Bone marrow (tissue), 2 donors: Measurements from ENCODE around the gene ABCC5.
"Not testable (repeated sequence)": the region's sequence is repeated elsewhere in the genome, so short reads cannot be mapped to it uniquely, and the experiment has no call there.

Experiments
- DNase-seq, 2 donors: peaks; one replicate each; lab custom pipeline; 2025; lab: John Stamatoyannopoulos, UW

The ABCC5 gene

DNA sequence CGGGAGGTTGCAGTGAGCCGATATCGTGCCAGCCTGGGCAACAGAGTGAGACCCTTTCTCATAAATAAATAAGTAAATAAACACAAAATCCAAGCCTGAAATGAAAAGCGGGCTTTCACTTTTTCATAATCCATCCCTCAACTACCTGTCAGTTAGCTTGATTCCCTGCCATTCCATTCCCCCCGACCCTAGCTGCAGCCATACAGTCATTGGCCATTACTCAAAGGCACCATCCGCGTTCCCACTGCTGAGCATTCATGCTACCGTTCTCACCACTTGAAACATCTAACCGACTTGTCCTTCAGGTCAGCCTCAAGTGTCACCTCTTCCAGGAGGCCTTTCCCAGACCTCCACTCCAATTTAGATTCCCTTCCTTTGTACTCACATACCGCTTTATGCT, 131.9 kb downstream of the ABCC5 start:
- no peak for DNase-seq

DNA sequence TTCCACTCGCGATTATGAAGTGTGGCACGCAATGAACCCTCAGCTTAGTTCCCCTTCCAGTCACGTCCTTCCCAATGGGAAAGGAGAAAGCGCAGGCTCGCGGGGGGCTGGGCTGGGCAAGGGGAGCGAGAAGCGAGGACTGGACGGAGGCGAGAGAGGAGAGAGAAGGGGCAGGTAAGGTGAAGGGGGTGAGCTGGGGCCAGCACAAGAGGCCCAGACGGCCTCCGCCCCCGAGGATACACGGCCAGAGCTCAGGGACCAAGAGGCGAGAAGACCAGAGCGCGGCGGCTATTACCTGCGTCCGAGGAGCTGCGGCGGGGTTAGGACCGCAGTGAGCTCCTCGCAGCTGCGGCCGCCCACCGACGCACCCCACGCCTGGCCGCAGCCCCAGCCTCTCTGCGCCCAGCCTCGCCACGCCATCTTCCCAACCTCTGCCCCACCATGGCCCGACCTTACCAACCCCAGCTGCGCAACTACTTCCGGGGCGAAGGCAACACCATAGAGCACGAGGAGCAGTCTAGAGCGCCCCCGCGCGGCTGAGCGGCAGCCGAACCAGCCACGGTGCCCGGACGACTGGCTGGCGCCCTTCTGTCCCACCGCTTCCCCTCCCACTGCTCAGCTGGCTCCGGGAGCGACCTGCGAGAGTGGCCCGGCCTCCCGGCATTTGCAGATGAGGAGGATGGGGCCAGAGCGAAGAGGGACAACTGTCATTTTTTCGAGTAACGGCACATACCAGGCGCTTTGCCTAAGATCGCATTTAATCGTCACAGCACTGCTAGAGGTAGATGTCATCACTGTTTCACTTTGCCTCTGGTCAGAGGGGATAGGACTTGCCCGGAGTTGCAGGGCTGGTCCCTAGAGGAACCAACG, 133.0 kb downstream of the ABCC5 start, which contains the start of gene PARL:
TSS of gene PARL (minus strand) at position 454 of the 870 bp plus-strand sequence. CDS start at position 420, 34 bp downstream.
- peak; percentile 88 to 95 for DNase-seq

DNA sequence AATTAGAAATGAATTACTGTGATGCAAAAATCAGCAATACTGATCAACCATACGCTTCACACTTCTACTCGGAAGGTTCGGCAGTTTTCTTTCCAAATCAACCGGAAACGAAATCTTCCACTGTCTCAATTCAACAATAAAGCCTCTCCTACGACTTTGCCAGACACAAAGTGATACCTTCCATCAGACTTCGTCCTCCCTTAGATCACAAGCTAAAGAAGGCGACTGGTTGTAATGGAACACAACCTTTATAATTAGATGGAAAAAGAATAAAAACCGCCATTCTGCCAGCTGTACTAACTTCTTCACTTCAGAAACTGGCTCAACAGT, 133.6 kb downstream of the ABCC5 start:
- DNase-seq = no peak

DNA sequence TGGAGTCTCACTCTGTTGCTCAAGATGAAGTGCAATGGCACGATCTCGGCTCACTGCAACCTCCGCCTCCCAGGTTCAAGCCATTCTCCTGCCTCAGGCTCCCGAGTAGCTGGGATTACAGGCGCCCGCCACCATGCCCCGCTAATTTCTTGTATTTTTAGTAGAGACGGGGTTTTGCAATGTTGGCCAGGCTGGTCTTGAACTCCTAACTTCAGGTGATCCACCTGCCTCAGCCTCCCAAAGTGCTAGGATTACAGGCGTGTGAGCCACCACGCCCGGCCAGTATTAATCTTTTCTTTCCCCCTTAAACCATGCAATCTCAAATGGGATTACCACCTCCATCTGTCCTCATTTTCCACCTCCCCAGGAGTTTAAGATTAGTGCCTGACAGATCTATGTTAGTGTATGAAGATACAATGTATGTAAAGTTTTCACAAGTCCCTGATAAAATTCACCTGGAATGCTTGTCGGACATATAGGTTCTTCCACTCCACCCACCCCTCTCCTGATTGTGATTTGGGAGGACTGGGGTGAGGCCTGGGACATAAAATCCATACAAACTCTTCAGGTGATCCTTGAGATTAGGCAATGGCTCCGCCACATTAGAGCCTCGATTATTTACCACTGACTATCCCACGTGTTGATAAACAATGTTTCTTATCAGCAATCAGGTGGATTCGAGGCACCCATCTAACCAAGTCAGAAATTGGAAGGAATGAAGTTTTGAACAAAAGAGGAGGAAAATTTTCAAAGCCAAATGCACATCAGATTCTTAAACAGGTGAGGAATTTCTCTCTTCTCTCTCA, 134.2 kb downstream of the ABCC5 start:
- DNase-seq = no peak

DNA sequence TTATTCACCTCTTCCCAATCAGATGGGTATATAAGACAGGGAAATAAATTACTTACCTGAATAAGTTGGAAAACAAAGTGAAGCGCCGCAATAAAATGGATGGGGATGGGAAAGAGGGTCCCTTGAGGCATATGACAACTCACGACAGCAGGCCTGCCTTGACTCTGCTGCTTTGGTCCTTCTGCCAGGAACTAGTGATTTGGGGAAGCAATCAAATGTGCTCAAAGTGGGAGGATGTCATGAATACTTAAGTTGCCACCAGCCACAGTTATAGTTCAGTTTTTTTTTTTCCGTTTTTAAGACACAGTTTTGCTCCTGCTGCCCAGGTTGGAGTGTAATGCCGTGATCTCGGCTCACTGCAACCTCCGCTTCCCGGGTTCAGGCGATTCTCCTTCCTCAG, 137.6 kb downstream of the ABCC5 start:
- no peak for DNase-seq

DNA sequence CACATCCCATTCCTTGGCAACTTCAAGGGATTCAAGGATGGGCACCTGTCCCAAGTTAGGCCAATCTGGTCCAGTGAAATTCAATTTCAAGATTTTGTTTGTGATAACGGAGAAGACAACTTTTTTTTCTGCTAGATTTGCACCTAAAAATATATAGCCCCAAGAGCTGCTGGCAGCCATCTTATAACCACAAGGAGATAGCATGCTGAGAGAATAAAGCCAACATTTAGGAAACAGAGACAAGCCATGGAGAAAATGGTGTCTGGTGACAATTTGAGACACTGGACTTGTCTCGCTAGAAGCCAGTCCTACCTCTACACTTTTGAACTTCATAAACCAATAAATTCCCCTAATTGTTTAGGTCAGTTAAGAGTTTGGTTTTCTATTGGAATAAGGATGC, 138.4 kb downstream of the ABCC5 start:
- no peak for DNase-seq

DNA sequence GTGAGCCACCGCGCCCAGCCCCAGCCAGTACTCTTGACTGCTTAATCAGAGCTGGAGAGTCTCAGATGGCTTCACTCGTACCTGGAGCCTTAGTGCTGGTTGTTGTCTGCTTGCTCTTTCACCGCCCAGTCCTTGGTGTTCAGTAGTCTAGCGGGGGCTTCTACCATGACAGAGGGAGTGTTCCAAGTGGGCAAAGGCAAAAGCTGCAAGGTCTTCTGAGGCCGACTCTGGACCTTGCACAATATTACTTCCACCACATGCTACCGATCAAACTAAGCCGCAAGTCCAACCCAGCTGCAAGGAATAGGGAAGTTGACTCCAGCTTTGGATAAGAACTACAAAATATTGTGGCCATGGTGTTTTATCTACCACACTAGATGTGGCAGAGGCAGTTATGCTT, 139.6 kb downstream of the ABCC5 start:
- DNase-seq = peak in 1 of 2 donors; percentile 89

DNA sequence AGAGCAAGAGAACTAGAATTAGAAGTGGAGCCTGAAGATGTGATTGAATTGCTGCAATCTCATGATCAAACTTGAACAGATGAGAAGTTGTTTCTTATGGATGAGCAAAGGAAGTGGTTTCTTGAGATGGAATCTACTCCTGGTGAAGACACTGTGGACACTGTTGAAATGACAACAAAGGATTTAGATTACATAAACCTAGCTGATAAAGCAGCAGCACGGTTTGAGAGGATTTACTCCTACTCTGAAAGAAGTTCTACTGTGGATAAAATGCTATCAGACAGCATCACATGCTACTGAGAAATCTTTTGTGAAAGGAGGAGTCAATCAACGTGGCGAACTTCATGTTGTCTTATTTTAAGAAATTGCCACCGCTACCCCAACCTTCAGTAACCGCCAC, 140.5 kb downstream of the ABCC5 start:
- DNase-seq = not testable (repeated sequence)

DNA sequence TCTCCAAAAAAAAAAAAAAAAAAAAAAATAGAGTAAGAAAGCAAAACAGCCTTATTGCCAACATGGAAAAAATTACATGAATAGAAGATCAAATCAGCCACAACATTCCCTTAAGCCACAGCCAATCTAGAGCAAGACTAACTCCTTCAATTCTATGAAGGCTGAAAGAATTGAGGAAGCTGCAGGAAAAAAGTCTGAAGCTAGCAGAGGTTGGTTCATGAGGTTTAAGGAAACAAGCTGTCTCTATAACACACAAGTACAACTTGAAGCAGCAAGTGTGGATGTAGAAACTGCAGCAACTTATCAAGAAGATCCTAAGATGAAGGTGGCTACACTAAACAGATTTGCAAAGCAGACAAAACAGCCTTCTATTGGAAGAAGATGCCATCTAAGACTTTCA, 142.3 kb downstream of the ABCC5 start:
- DNase-seq = peak in 1 of 2 donors; percentile 19

DNA sequence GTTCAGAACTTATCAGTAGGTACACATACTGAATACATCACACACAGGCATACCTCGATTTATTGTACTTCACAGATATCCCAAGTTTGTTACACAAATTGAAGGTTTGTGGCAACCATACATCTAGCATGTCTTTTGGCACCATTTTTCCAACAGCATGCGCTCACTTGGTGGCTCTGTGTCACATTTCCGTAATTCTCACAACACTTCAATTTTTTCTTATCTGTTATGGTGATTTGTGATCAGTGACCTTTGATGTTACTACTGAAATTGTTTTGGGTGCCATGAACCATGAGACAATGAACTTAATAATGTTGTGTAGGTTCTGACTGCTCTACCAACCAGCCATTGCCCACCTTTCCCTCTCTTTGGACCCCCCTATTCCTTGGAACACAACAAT, 143.8 kb downstream of the ABCC5 start:
- DNase-seq = no peak

DNA sequence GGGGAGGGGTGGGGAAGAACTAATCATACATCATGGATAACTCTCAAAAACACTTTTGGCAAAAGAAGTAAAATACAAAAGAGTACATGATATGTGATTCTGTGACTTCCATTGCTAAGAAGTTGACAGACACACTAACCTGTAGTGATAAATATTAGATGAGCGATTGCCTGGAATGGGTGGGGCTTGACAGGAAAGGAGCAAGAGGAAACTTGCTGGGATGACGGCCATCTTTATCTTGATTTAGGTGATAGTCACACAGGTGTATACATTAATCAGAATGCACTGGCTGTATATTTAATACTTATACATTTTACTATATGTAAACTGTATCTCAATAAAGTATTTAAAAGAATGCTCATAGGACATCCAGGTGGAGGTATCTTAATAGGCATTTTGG, 146.1 kb downstream of the ABCC5 start:
- DNase-seq = no peak

DNA sequence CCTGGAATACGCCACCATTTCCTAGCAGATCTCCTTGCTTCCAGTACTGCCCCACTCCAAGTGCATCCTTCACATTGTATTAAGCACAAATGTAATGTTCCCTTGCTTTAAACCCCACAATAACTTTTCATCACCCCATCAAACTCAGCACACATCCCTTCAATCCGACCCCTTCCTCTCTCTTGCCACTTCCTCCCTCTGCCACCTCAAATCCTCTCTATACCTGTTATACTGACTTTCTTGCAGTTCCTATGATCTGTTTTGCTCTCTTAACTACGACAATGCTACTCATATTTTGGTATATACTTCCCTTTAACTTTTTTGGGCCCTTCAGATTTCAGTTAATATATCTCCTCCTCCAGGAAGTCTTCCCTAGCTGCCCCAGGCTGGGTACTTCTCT, 147.1 kb downstream of the ABCC5 start:
- no peak for DNase-seq
